Ammon's horn (tissue), 1 donor: ENCODE results near the gene TMEM31.
"Not testable (repeated sequence)": the region's sequence is repeated elsewhere in the genome, so short reads cannot be mapped to it uniquely, and the experiment has no call there.

Experiments used
- DNase-seq: peaks from one replicate; pipeline ENCODE4 v3.0.0-alpha.2; 2016; ENCODE audit warnings: low spot score

TMEM31 gene

GRCh38 chrX:103726477-103726876 is 15.8 kb downstream of the TMEM31 start:
- no peak for DNase-seq

- no peak for DNase-seq
Measured at GRCh38 chrX:103727115-103727514, 16.4 kb downstream of the TMEM31 start.

- no peak for DNase-seq
Measured at GRCh38 chrX:103729015-103729414, 18.3 kb downstream of the TMEM31 start.

- DNase-seq, result no peak
Measured at GRCh38 chrX:103730147-103730795, 19.6 kb downstream of the TMEM31 start.

- DNase-seq, result no peak
Measured at GRCh38 chrX:103730796-103731493, 20.2 kb downstream of the TMEM31 start.

GRCh38 chrX:103733017-103733416 is 22.3 kb downstream of the TMEM31 start:
- DNase-seq, result no peak

GRCh38 chrX:103734125-103734760 is 23.5 kb downstream of the TMEM31 start:
- no peak for DNase-seq

GRCh38 chrX:103737696-103738095 is 27.0 kb downstream of the TMEM31 start:
- no peak for DNase-seq

GRCh38 chrX:103739421-103739820 is 28.7 kb downstream of the TMEM31 start:
- DNase-seq, result no peak

GRCh38 chrX:103741879-103742278 is 31.2 kb downstream of the TMEM31 start:
- no peak for DNase-seq

- DNase-seq, result no peak
Measured at GRCh38 chrX:103742339-103742738, 31.6 kb downstream of the TMEM31 start.

GRCh38 chrX:103747163-103747562 is 36.5 kb downstream of the TMEM31 start:
- DNase-seq, result no peak

- no peak for DNase-seq
Measured at GRCh38 chrX:103754401-103754800, 43.7 kb downstream of the TMEM31 start.

- DNase-seq, result no peak
Measured at GRCh38 chrX:103756736-103757135, 46.0 kb downstream of the TMEM31 start.

- no peak for DNase-seq
Measured at GRCh38 chrX:103758555-103758954, 47.8 kb downstream of the TMEM31 start.

- not testable (repeated sequence) for DNase-seq
Measured at GRCh38 chrX:103763541-103763940, 52.8 kb downstream of the TMEM31 start.
